SU-DHL-6 (cell line): ENCODE measurements around the gene WDPCP.

ENCODE experiments used
- EZH2phosphoT487 ChIP-seq: fragments of 200-600 bp; sonication (generic), shearing (Covaris generic); conservative IDR thresholded peaks from 2 replicates; pipeline ENCODE4 v1.6.1; 2018; ENCODE audit warnings: mild to moderate bottlenecking, antibody characterized with exemption, low read length, moderate library complexity, mixed read lengths
- TF ChIP-seq, protein P1 (sequence below): fragments of 200-600 bp; sonication (generic); IDR thresholded peaks from one replicate; pipeline ENCODE4 v1.5.1; 2017; ENCODE audit warnings: antibody characterized with exemption, mild to moderate bottlenecking, low read length, moderate library complexity; ENCODE audit not compliant: insufficient read depth, poor library complexity, severe bottlenecking

DNA sequence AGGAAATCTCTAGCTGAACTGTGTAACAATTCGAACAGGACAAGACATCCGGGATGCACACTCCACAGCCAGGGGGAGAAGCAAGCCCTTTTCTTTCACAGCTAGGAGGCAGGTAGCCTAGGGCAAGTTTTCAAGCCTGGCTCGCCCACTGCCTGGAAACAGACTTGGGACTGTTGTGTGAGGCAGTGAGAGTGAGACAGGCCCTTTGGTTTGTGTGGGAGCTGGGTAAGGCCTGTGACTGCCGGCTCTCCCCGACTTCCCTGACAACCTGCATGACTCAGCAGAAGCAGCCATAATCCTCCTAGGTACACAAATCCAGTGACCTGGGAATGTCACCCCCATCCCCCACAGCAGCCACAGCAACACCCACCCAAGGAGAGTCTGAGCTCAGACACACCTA, 179.7 kb downstream of the WDPCP start:
- TF ChIP-seq, protein P1, sequence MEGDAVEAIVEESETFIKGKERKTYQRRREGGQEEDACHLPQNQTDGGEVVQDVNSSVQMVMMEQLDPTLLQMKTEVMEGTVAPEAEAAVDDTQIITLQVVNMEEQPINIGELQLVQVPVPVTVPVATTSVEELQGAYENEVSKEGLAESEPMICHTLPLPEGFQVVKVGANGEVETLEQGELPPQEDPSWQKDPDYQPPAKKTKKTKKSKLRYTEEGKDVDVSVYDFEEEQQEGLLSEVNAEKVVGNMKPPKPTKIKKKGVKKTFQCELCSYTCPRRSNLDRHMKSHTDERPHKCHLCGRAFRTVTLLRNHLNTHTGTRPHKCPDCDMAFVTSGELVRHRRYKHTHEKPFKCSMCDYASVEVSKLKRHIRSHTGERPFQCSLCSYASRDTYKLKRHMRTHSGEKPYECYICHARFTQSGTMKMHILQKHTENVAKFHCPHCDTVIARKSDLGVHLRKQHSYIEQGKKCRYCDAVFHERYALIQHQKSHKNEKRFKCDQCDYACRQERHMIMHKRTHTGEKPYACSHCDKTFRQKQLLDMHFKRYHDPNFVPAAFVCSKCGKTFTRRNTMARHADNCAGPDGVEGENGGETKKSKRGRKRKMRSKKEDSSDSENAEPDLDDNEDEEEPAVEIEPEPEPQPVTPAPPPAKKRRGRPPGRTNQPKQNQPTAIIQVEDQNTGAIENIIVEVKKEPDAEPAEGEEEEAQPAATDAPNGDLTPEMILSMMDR: no peak
- TF ChIP-seq EZH2phosphoT487: no peak
